ENCODE data around the gene RAD51B.

DNA sequence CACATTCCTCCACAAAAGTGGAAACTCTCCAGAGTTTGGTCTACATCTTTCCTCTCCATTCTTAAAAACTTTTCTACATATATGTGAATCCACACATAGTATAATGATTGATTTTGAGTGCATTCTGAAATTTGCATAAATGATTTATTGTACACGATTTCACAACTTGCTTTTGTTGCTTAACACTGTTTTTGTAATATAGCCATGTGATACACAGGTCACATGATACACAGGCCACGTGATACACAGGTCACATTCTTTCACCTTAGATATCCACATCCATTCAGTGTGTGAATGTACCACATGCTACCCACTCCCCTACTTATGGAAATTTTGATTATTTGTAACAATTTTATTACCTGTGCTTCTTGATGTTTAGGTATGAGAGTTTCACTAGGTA lies 654.2 kb downstream of the RAD51B start:
- TF ChIP-seq, protein P1, sequence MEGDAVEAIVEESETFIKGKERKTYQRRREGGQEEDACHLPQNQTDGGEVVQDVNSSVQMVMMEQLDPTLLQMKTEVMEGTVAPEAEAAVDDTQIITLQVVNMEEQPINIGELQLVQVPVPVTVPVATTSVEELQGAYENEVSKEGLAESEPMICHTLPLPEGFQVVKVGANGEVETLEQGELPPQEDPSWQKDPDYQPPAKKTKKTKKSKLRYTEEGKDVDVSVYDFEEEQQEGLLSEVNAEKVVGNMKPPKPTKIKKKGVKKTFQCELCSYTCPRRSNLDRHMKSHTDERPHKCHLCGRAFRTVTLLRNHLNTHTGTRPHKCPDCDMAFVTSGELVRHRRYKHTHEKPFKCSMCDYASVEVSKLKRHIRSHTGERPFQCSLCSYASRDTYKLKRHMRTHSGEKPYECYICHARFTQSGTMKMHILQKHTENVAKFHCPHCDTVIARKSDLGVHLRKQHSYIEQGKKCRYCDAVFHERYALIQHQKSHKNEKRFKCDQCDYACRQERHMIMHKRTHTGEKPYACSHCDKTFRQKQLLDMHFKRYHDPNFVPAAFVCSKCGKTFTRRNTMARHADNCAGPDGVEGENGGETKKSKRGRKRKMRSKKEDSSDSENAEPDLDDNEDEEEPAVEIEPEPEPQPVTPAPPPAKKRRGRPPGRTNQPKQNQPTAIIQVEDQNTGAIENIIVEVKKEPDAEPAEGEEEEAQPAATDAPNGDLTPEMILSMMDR (conservative IDR thresholded peaks at IDR 0.05): no peak
- no peak for TF ChIP-seq ZFX (IDR thresholded peaks at IDR 0.05)

All from C4-2B (cell line).